Activated CD4-positive, alpha-beta T cell treated with anti-CD3 and anti-CD28 coated beads for 4 hours (primary cell): ENCODE data around the gene ATP2C2.
"Not testable (repeated sequence)": the region's sequence is repeated elsewhere in the genome, so short reads cannot be mapped to it uniquely, and the experiment has no call there.

Experiments used
- DNase-seq, 2 donors: peaks; one replicate each; pipeline ENCODE4 v3.0.0-alpha.2; 2020

The ATP2C2 gene

GRCh38 chr16:84341528-84342295 lies 26.6 kb upstream of the ATP2C2 start:
- no peak for DNase-seq

- not testable (repeated sequence) for DNase-seq
Observed at GRCh38 chr16:84343800-84344199, 24.5 kb upstream of the ATP2C2 start.

DNA sequence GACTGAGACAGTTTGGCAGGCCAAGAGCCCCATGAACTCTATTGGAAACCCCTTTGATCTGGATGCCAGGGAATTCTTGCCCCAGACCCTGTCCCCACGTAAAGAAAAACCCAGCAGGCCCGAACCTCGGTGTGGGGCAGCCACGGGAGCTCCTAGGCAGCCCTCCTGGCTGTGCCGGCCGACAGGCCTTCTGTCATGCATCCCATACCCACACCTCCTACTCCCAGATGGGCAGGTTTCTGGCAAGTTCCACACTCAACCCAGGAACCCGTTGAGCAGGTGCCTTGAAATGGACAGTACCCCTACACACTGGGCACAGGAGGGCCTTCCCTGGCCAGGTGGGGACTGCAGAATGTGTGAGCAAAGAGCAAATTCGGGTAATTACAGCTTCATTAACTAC lies 23.6 kb upstream of the ATP2C2 start:
- DNase-seq = no peak

GRCh38 chr16:84347161-84347560 lies 21.2 kb upstream of the ATP2C2 start:
- no peak for DNase-seq

GRCh38 chr16:84348386-84348888 lies 19.9 kb upstream of the ATP2C2 start:
- DNase-seq = no peak

DNA sequence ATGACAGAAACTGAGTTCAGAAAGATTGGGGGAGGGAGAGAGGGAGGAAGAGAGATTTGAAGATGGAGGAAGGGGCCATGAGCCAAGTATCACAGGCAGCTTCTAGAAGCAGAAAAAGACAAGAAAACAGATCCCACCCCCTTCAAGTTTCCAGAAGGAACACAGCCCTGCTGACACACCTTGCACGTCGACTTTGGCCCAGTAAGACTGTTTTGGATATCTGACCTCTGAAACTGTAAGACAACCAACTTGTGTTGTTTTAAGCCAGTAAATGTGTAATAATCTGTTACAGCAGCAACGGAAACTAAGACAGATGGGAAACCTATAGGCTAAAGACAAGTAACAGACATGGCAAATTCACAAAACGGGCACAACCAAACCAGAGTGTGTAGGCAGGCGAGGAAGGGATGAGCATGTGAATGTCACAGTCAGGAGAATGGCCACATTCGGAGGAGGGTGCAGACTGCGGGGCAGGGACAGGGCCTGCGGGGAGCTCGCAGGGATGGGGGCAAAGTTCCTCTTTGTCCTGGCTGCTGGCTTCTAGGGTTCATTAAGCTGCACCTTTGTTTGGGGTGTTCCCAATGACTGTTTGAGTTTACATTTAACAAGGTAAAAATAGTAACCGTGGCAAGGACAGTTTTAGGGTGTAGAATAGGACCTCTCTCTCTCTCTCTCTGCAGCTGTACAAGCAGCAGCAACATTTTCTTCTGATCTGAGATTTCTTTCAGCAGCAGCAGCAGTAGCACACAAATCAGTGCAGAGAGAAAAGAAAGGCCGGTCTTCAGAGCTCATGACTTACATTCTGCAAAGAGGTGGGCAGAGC lies 18.3 kb upstream of the ATP2C2 start:
- no peak for DNase-seq

- no peak for DNase-seq
Observed at GRCh38 chr16:84350685-84351400, 17.5 kb upstream of the ATP2C2 start.

DNA sequence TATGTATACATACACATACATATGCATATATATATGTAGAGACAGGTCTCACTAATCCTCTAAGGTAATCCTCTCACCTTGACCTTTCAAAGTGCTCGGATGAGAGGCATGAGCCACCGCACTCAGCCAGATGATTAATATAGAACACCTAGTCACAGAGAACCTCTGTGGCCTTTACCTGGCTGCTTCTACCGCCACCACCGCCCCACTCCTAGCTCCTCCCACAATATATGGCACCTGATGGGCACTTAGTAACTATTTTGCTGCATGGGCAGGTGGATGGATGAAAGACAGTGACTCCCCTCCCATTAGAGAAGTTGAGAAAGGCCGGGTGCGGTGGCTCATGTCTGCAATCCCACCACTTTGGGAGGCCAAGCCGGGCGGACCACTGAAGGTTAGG lies 16.7 kb upstream of the ATP2C2 start:
- DNase-seq = no peak

- no peak for DNase-seq
Observed at GRCh38 chr16:84354306-84354705, 14.0 kb upstream of the ATP2C2 start.

GRCh38 chr16:84355149-84355548 lies 13.2 kb upstream of the ATP2C2 start:
- no peak for DNase-seq

- no peak for DNase-seq
Observed at GRCh38 chr16:84356176-84356575, 12.2 kb upstream of the ATP2C2 start.

GRCh38 chr16:84356591-84357116 lies 11.7 kb upstream of the ATP2C2 start:
- no peak for DNase-seq

GRCh38 chr16:84357191-84357651 lies 11.1 kb upstream of the ATP2C2 start:
- DNase-seq = no peak

DNA sequence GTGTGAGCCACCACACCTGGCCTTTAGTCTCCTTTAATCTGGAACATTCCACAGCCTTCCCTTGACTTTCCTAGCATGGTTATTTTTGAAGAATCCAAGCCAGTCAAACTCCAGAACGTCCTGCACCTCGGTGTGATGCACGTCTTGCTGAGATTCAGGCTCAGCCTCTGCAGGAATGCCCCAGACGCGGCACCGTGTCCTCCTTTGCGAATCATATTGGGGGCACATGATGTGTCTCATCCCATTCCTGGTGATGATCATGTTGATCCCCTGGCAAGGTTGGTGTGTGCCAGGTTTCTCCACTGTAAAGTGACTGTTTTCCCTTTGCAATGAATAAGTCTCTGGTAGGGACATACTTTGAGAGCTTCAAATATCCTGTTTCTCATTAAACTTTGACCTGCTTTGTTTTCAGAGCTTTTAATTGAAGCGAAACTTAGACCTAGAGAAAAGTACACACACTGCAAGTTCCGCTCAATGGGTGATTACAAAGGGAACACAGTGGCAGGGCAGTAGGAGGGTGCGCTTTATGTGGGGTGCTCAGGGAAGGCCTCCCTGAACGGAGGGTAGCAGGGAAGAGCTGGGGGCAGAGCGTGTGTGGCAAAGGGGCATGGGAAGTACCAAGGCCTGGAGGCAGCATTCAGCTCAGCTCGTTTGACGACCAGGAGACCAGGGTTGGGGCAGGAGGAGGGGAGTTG lies 9.6 kb upstream of the ATP2C2 start:
- DNase-seq = no peak

GRCh38 chr16:84359326-84359725 lies 9.0 kb upstream of the ATP2C2 start:
- DNase-seq = no peak

- peak; percentile 20 to 37 for DNase-seq
Observed at GRCh38 chr16:84360170-84360569, 8.2 kb upstream of the ATP2C2 start.

GRCh38 chr16:84360748-84361147 lies 7.6 kb upstream of the ATP2C2 start:
- no peak for DNase-seq

GRCh38 chr16:84361546-84361945 lies 6.8 kb upstream of the ATP2C2 start:
- no peak for DNase-seq

GRCh38 chr16:84362471-84362941 lies 5.8 kb upstream of the ATP2C2 start:
- no peak for DNase-seq

- DNase-seq = no peak
Observed at GRCh38 chr16:84366208-84366607, 2.1 kb upstream of the ATP2C2 start.

DNA sequence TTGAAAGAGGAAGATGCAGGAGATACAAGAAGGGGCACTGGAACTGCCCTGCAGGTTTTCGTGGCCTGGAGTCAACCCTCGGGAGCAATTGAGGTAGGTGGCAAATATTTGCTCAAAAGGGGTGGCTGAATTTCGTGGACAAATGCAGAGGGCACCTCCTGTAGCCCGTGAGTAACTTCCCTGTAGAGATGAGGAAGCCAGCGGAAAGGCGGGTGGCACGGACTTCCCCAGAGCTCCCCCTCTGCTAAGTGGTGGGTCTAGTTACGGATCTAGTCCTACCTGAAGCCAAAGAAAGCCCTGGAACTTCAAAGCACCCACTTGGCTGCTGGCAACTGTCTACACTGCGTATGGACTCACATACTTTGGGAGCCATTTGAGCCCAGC lies 1.0 kb upstream of the ATP2C2 start:
- no peak for DNase-seq

GRCh38 chr16:84367750-84368307 lies 509 bp upstream of the ATP2C2 start:
- DNase-seq = no peak
